ENCODE results near the gene DCDC2C. TPM values are rescaled to one million over a fixed set of nuclear protein-coding genes. Genes with fewer than 3 reads are reported as not detected.
"Not testable (repeated sequence)": the region's sequence is repeated elsewhere in the genome, so short reads cannot be mapped to it uniquely, and the experiment has no call there.

The DCDC2C gene
- total and polyA plus RNA-seq, 2 donors, result 0.21 to 0.38 TPM

DNA sequence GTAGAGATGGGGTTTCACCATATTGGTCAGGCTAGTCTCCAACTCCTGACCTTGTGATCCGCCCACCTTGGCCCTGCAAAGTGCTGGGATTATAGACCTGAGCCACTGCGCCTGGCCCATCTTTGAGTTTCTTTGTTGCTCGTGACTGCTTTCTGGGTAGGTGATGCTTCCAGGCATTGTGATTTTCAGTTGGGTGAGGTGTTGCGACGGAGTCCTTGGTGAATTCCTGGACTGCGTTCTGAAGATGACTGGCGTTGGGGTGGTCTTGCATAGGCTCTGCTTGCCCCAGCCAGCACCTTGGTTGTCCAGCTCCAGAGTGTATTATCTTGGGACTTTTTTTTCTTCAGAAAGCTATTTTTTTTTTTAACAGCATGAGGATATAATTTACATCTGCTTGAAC is 103.4 kb downstream of the DCDC2C start:
- WGBS, result 96% methylated on average over 7 of the region's 7 CpGs
- Histone ChIP-seq H3K4me3 (ENCODE audit: low read length in 2 of 2) (no peak overlapping the region), H3K9me3 (ENCODE audit: control insufficient read depth in 2 of 2, insufficient read depth in 1 of 2, low read length in 1 of 2) (no peaks in the 10 kb centered on the region), H3K36me3 (ENCODE audit: control insufficient read depth in 2 of 2, insufficient read depth in 2 of 2, low read length in 1 of 2) (no peaks in the 10 kb centered on the region), H3K27ac (ENCODE audit: low read depth in 1 of 2, low read length in 1 of 2) (no peak overlapping the region), H3K4me1 (ENCODE audit: control insufficient read depth in 2 of 2, insufficient read depth in 2 of 2, low read length in 2 of 2) (no peaks in the 10 kb centered on the region), H3K27me3 (ENCODE audit: control insufficient read depth in 2 of 2, insufficient read depth in 1 of 2, low read length in 1 of 2) (no peaks in the 10 kb centered on the region)
- no peak for DNase-seq (ENCODE audit: low read depth in 6 of 9, low spot score in 9 of 9)

DNA sequence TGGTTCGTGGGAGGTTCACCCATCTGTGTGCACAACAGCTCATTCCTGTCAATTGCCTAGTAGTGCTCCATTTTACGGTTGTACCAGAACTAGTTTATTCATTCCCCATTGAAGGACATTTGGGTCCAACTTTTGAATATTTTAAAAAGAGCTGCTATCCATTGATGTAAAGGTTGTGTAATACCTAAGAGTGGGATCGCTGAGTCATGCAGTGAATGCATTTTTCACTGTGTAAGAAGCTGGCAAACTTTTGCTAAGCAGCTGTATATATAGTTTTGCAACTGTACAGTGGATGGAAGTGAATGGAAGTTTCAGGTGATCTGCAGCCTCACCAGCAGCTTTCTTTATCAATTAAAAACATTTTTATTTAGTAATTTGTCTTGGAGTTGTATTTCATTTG is 104.5 kb downstream of the DCDC2C start:
- no peak overlapping the region for H3K4me3 ChIP-seq (ENCODE audit: low read length in 2 of 2)
- DNase-seq (ENCODE audit: low read depth in 6 of 9, low spot score in 9 of 9), result no peak
- no peak overlapping the region for H3K27ac ChIP-seq (ENCODE audit: low read depth in 1 of 2, low read length in 1 of 2)
- H3K4me1 ChIP-seq (ENCODE audit: control insufficient read depth in 2 of 2, insufficient read depth in 2 of 2, low read length in 2 of 2), result no peaks in the 10 kb centered on the region
- no peaks in the 10 kb centered on the region for H3K9me3 ChIP-seq (ENCODE audit: control insufficient read depth in 2 of 2, insufficient read depth in 1 of 2, low read length in 1 of 2)
- H3K27me3 ChIP-seq (ENCODE audit: control insufficient read depth in 2 of 2, insufficient read depth in 1 of 2, low read length in 1 of 2), result no peaks in the 10 kb centered on the region
- WGBS, result 81% methylated on average over 3 of the region's 3 CpGs
- H3K36me3 ChIP-seq (ENCODE audit: control insufficient read depth in 2 of 2, insufficient read depth in 2 of 2, low read length in 1 of 2), result no peaks in the 10 kb centered on the region

DNA sequence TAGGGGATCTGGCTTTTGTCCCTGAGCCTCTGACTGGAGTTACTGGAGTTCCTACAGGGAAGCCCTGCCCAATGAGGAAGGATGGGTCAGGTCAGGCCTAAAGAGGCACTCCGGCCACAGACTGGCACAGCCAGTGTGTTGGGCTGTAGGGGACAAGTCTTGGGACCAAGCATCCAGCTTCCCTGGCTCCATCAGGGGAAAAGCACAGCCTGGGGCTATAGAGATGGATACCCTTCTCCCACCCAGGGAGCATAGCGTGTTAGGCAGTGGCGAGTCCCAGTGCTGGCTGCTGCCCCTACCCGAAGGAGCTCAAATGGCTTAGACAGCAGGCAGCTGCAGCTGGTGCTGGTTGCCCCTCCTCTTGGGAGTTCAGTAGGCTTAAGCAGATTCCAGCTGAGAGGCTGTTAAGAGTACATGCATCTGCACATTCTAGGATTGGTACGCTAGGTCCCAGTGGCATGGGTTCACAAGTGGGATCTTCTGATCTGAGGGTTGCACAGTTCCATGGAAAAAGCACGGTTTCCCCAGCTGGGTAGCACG is 111.4 kb downstream of the DCDC2C start:
- H3K9me3 ChIP-seq (ENCODE audit: control insufficient read depth in 2 of 2, insufficient read depth in 1 of 2, low read length in 1 of 2), result peaks cover 0 to 9% of the 10 kb centered on the region in 2 donors
- no peak overlapping the region for H3K4me3 ChIP-seq (ENCODE audit: low read length in 2 of 2)
- DNase-seq (ENCODE audit: low read depth in 6 of 9, low spot score in 9 of 9), result no peak
- 93% methylated on average over 7 of the region's 7 CpGs for WGBS
- no peaks in the 10 kb centered on the region for H3K36me3 ChIP-seq (ENCODE audit: control insufficient read depth in 2 of 2, insufficient read depth in 2 of 2, low read length in 1 of 2)
- no peak overlapping the region for H3K27ac ChIP-seq (ENCODE audit: low read depth in 1 of 2, low read length in 1 of 2)
- no peaks in the 10 kb centered on the region for H3K27me3 ChIP-seq (ENCODE audit: control insufficient read depth in 2 of 2, insufficient read depth in 1 of 2, low read length in 1 of 2)
- no peaks in the 10 kb centered on the region for H3K4me1 ChIP-seq (ENCODE audit: control insufficient read depth in 2 of 2, insufficient read depth in 2 of 2, low read length in 2 of 2)

DNA sequence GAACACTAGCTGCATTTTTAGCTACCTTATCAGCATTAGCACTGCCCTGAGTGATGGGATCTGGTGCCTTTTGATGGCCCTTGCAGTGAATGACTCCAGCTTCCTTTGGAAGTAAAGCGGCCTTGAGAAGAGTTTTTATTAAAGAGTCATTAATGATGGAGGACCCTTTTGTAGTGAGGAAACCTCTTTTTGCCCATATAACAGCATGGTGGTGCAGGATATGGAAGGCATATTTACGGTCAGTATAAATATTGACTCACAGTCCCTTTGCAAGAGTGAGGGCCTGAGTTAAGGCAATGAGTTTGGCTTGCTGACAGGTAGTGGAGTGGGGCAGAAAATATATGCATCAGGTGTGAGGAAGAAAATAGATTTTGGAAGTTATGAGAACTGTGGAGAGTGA is 113.8 kb downstream of the DCDC2C start:
- H3K36me3 ChIP-seq (ENCODE audit: control insufficient read depth in 2 of 2, insufficient read depth in 2 of 2, low read length in 1 of 2); H3K9me3 ChIP-seq (ENCODE audit: control insufficient read depth in 2 of 2, insufficient read depth in 1 of 2, low read length in 1 of 2); H3K27me3 ChIP-seq (ENCODE audit: control insufficient read depth in 2 of 2, insufficient read depth in 1 of 2, low read length in 1 of 2); H3K4me1 ChIP-seq (ENCODE audit: control insufficient read depth in 2 of 2, insufficient read depth in 2 of 2, low read length in 2 of 2); DNase-seq (ENCODE audit: low read depth in 6 of 9, low spot score in 9 of 9); H3K27ac ChIP-seq (ENCODE audit: low read depth in 1 of 2, low read length in 1 of 2); H3K4me3 ChIP-seq (ENCODE audit: low read length in 2 of 2): not testable (repeated sequence)
- 96% methylated on average over 2 of the region's 2 CpGs for WGBS

DNA sequence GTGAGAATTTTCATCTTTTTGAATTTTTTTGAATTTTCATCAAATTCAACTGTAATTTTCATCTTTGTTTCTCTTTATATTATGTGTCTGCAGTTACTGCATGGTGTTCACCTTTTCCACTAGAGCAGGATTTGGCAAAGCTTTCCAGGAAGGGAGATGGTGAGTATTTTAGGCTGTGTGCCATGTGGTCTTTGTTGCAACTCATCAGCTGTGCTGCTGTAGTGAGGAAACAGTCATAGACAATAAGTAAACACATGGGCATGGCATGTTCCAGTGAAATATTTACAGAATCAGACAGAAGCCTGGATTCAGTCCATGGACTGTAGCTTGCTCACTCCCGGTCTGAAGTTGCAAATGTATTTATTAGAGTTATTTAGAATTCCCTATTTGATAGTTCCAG is 120.4 kb downstream of the DCDC2C start:
- no peak for DNase-seq (ENCODE audit: low read depth in 6 of 9, low spot score in 9 of 9)
- H3K4me1 ChIP-seq (ENCODE audit: control insufficient read depth in 2 of 2, insufficient read depth in 2 of 2, low read length in 2 of 2), result no peaks in the 10 kb centered on the region
- 92% methylated on average over 1 of the region's 1 CpG for WGBS
- H3K9me3 ChIP-seq (ENCODE audit: control insufficient read depth in 2 of 2, insufficient read depth in 1 of 2, low read length in 1 of 2), result no peaks in the 10 kb centered on the region
- no peaks in the 10 kb centered on the region for H3K36me3 ChIP-seq (ENCODE audit: control insufficient read depth in 2 of 2, insufficient read depth in 2 of 2, low read length in 1 of 2)
- no peaks in the 10 kb centered on the region for H3K27me3 ChIP-seq (ENCODE audit: control insufficient read depth in 2 of 2, insufficient read depth in 1 of 2, low read length in 1 of 2)
- no peak overlapping the region for H3K4me3 ChIP-seq (ENCODE audit: low read length in 2 of 2)
- H3K27ac ChIP-seq (ENCODE audit: low read depth in 1 of 2, low read length in 1 of 2), result no peak overlapping the region

DNA sequence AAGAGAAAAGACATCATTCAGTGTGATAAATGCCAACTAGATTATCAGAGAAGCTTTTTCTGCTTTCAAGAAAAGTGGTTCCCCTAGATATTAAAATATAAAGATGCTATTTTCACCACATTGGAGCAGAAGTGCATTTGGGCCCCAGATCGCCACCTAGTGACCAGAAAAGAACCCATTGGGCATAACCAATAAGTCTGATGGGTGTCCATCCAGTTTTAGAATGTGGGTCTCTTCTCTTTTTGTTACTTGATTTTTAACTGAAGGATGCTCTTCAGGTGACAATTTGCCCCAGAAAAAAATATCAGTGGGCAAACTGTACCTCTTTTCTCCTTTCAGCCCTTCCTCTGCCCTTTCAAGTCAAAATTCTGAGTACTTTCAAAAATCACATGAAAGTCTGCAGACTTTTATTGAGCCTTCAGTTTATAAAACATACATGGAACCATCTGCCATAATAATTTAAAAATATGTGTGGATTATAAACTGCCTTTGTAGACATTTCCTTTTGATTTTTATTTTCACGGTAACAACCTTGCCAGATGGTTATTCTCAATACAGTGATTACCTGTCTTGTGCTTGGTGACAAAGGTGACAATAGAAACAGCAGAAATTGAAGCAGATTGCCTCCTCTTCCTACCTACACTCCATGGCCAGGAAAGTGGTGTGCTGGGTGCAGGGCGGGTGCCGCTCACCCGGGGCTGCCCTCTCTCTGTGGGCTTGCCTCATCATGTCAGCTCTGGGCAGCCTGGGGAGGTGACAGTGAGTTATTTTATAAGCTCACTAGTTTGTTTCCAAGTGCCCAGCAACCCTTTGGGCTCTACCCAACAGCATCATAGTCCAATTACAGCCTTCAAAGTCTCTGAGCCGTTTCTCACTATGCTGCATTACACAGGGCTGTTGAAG is 124.5 kb downstream of the DCDC2C start:
- DNase-seq (ENCODE audit: low read depth in 6 of 9, low spot score in 9 of 9), result peak in 2 of 9 donors; percentile 2 to 13
- Histone ChIP-seq H3K4me3 (ENCODE audit: low read length in 2 of 2) (no peak overlapping the region), H3K36me3 (ENCODE audit: control insufficient read depth in 2 of 2, insufficient read depth in 2 of 2, low read length in 1 of 2) (no peaks in the 10 kb centered on the region), H3K27ac (ENCODE audit: low read depth in 1 of 2, low read length in 1 of 2) (no peak overlapping the region), H3K9me3 (ENCODE audit: control insufficient read depth in 2 of 2, insufficient read depth in 1 of 2, low read length in 1 of 2) (no peaks in the 10 kb centered on the region), H3K4me1 (ENCODE audit: control insufficient read depth in 2 of 2, insufficient read depth in 2 of 2, low read length in 2 of 2) (no peaks in the 10 kb centered on the region), H3K27me3 (ENCODE audit: control insufficient read depth in 2 of 2, insufficient read depth in 1 of 2, low read length in 1 of 2) (no peaks in the 10 kb centered on the region)
- 78% methylated on average over 6 of the region's 6 CpGs for WGBS

DNA sequence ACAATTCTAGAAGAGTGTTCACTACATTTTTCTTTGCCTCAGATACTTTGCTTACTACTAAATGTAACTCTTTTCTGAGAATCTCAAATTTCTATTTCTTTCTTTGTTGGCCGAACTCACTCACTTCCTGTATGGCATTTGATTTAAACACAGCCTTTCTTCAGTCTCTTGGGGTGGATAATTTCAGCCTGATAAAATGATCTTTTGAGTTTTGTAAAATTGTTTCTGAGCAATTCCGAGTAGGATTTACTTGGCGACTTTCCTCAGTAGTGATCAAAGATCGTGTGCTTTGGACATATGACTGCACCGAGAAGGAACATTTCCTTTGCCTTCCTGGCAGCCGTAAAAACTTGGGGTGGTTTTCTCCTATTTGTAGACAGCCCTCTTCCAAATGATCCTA is 127.4 kb downstream of the DCDC2C start:
- DNase-seq (ENCODE audit: low read depth in 6 of 9, low spot score in 9 of 9), result no peak
- H3K4me3 ChIP-seq (ENCODE audit: low read length in 2 of 2), result no peak overlapping the region
- H3K27ac ChIP-seq (ENCODE audit: low read depth in 1 of 2, low read length in 1 of 2), result no peak overlapping the region
- H3K4me1 ChIP-seq (ENCODE audit: control insufficient read depth in 2 of 2, insufficient read depth in 2 of 2, low read length in 2 of 2), result no peaks in the 10 kb centered on the region
- no peaks in the 10 kb centered on the region for H3K36me3 ChIP-seq (ENCODE audit: control insufficient read depth in 2 of 2, insufficient read depth in 2 of 2, low read length in 1 of 2)
- WGBS, result 93% methylated on average over 6 of the region's 6 CpGs
- H3K27me3 ChIP-seq (ENCODE audit: control insufficient read depth in 2 of 2, insufficient read depth in 1 of 2, low read length in 1 of 2), result no peaks in the 10 kb centered on the region
- no peaks in the 10 kb centered on the region for H3K9me3 ChIP-seq (ENCODE audit: control insufficient read depth in 2 of 2, insufficient read depth in 1 of 2, low read length in 1 of 2)

DNA sequence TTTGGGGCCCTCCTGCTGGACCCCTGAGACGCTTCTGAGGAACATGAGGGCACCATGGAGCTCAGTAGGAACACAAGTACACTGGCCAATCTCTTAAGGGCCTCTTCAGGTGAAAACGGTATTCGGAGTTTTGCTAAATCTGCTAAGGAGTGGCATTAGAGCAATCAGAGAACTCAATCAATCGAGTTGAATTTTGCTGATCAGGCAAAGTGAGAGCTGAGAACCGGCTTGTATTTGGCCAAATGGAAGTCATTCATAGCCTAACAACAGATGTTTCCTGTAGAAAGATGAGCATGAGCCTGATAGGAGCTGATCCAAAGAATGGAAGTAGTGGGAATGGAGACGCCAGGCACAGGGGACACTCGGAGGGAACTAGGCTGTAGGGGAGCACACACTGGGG is 133.7 kb downstream of the DCDC2C start:
- no peak for DNase-seq (ENCODE audit: low read depth in 6 of 9, low spot score in 9 of 9)
- Histone ChIP-seq H3K27me3 (ENCODE audit: control insufficient read depth in 2 of 2, insufficient read depth in 1 of 2, low read length in 1 of 2) (no peaks in the 10 kb centered on the region), H3K9me3 (ENCODE audit: control insufficient read depth in 2 of 2, insufficient read depth in 1 of 2, low read length in 1 of 2) (no peaks in the 10 kb centered on the region), H3K4me3 (ENCODE audit: low read length in 2 of 2) (no peak overlapping the region), H3K27ac (ENCODE audit: low read depth in 1 of 2, low read length in 1 of 2) (no peak overlapping the region), H3K4me1 (ENCODE audit: control insufficient read depth in 2 of 2, insufficient read depth in 2 of 2, low read length in 2 of 2) (no peaks in the 10 kb centered on the region), H3K36me3 (ENCODE audit: control insufficient read depth in 2 of 2, insufficient read depth in 2 of 2, low read length in 1 of 2) (no peaks in the 10 kb centered on the region)
- WGBS, result 92% methylated on average over 7 of the region's 7 CpGs

DNA sequence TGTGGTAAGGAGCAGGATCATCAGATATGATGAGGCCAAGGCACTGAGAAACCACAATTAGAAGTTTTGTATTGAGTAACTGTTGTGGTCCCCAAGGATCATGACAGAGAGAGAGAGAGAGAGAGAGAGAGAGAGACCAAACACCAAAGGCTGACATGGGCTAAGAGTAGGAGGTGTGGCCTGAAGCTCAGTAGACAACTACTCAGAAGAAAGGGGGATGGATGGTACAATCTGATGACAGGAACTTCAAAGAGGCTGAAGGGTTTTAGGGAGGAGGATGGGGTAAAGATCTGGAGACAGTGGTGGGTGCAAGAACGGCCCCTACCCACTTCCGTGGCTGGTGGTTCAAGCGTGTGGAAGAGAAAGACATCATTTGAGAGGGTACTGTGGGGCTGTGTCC is 135.0 kb downstream of the DCDC2C start:
- WGBS, result 96% methylated on average over 3 of the region's 3 CpGs
- no peak for DNase-seq (ENCODE audit: low read depth in 6 of 9, low spot score in 9 of 9)
- Histone ChIP-seq H3K9me3 (ENCODE audit: control insufficient read depth in 2 of 2, insufficient read depth in 1 of 2, low read length in 1 of 2) (no peaks in the 10 kb centered on the region), H3K4me3 (ENCODE audit: low read length in 2 of 2) (no peak overlapping the region), H3K27ac (ENCODE audit: low read depth in 1 of 2, low read length in 1 of 2) (no peak overlapping the region), H3K27me3 (ENCODE audit: control insufficient read depth in 2 of 2, insufficient read depth in 1 of 2, low read length in 1 of 2) (no peaks in the 10 kb centered on the region), H3K4me1 (ENCODE audit: control insufficient read depth in 2 of 2, insufficient read depth in 2 of 2, low read length in 2 of 2) (no peaks in the 10 kb centered on the region), H3K36me3 (ENCODE audit: control insufficient read depth in 2 of 2, insufficient read depth in 2 of 2, low read length in 1 of 2) (no peaks in the 10 kb centered on the region)

Data from thymus (tissue), 11 donors.